GM19240 (cell line): Measurements from ENCODE around the gene TAF4.

Source experiments
- DNase-seq: peaks from one replicate; pipeline ENCODE4 v3.0.0; 2011; ENCODE audit warnings: low spot score; ENCODE audit not compliant: insufficient read length

The TAF4 gene

DNA sequence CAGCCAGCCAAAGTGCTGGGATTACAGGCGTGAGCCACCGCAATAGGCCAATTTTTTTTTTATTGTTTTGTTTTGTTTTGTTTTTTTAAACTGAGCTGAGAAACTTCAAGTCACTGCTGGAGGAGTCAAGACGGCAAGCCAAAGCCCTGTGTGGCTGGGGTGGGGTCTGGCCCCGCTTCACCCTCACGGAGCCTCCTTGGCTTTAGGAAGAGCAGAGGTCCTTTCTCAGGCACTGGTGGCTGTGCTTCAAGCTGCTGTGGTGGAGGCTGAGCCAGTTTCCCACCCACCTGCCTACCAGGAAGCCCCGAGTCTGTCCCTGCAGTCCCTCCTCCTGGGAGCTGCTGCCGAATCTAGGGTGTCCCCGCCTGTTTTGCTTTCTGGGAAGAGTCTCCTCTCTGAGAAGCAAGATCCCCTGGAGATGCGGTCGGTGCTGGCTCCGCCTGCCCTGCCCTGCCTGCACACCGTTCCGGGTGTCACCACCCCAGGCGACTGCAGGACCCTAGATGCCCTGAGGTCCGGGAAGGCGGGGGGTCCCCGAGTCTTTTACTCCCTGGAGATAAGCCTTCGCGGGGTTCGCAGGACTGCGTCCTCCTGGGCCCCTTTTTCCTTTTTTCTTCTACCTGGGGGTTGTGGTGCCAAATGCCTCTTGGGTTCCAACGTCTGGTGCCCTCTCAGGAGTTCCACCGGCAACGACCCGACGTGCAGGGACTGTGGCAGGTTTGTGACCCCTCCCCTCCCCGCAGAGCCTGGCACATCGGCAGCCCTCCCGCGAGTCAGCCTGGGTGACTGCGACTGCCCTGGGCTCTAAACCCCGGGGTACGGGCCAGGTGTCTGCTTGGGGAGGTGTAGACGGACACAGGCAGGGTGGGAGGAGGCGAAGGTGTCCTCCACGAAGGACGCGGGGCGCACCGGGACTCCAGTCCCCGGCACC is 100.7 kb downstream of the TAF4 start:
- DNase-seq, result no peak

DNA sequence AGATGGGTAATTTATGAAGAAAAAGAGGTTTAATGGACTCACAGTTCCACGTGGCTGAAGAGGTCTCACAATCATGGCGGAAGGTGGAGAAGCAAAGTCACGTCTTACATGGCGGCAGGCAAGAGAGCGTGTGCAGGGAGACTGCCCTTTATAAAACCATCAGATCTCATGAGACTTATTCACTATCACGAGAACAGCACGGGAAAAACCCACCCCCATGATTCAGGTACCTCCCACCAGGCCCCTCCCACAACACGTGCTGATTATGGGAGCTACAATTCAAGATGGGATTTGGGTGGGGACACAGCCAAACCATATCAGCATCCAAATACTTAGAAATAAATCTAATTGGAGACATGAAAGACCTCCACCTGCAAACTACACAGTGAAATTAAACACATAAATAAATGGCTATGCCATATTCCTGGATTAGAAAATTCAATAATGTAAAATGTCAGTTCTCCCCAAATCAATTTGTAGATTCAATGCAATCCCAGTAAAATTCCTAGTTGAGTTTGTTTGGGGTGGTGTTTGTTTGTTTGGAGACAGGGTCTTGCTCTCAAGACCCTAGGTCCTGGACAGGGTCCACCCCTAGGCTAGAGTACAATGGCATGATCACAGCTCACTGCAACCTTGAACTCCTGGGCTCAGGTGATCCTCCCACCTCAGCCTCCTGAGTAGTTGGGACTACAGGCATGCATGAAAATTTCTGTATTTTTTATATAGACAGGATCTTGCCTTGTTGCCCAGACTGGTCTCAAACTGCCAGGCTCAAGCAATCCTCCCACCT is 101.6 kb downstream of the TAF4 start:
- DNase-seq, result no peak

DNA sequence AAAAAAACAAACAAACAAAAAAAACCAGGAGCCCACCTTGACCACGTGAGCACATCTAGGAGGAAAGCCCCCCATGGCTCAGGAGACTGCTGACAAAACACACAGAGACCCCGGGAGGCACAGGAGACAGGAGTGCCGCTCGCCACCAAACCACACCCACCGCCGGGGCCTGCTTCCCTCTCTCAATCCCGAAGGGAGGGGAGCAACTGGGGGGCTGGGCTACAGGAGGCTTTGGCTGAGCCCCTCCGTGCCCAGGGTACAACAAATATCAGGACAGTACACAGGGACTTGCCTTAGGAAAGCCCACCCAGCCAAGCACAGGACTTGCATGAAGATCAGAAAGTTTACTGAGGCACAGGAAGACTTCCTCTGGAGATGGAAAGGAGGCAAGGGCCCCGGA is 102.5 kb downstream of the TAF4 start:
- DNase-seq, result no peak

DNA sequence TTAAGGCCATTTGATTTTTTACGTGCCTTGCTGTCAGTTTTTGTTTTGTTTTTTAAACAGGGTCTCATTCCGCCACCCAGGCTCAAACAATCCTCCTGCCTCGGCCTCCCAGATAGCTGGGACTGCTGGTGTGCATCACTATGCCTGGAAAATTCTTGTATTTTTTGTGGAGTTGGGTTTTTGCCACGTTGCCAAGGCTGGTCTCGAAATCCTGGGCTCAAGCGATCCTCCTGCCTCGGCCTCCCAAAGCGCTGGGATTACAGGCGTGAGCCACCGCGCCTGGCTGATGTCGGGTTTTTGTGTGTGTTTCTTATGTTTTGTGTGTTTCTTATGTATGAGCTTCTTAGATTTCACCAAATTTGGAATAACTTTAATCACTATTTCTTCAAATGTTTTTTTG is 104.8 kb downstream of the TAF4 start:
- DNase-seq, result no peak

DNA sequence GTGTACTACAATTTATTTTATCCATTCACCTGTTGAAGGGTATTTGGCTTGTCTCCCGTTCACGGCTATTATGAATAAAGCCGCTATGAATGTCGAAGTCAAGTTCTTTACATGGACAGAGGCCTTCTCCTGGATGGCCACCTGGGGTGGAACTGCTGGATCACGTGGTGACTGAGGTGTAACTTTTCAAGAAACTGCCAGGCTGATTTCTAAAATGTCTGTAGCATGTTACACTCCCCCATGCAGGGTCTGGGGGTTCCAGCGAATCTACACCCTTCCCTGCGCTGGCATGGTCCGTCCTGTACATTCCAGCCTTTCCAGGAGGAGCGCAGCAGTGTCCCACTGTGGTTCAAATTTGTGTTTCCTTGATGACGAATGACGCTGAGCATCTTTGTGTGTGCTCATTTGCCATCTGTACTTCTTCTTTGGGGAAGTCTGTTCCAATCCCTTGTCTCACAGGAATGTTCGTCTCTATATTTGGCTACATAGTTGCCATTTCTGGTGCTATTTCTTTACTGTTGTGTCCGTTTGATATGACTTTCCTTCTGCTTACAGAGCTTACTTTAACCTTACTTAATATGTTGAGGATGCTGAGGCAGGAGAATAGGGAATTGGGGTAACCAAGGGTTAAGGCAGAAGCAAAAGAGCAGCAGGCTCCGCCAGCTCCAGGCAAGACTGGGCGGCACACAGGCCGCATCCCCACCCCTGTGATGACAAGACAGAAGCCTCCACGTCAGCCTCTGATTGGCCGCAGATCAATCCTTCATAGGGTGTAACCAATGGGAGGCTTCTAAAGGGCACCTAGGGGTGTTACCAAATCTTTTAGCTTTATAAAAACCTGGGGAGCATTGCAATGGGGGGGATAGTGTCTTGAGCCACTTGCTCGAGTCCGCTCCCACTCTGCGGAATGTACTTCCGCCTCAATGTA is 106.6 kb downstream of the TAF4 start:
- no peak for DNase-seq

DNA sequence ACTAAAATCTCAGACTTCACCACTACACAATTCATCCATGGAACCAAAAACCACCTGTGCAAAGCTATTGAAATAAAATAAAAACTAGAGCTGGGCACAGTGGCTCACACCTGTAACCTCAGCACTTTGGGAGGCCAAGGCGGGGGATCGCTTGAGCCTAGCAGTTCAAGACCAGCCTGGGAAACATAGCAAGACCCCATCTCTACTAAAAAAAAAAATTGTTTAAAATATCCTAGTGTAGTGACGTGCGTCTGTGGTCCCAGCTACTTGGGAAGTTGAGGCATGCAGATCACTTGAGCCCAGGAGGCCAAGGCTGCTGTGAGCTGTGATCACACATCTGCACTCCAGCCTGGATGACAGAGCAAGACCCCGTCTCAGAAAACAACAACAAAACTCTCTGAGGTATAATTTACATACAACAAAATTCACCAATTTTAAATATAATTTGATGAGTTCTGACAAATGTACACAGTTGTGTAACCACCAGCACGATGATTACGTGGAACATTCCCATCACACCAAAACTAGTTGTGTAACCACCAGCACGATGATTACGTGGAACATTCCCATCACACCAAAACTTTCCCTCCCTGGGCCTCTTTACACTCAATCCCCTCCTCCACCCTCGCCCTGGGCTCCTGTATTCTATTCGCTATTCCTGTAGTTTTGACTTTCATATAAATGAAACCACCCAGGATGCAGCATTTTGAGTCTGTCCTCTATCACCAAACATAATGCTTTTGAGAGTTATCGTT is 107.5 kb downstream of the TAF4 start:
- no peak for DNase-seq

DNA sequence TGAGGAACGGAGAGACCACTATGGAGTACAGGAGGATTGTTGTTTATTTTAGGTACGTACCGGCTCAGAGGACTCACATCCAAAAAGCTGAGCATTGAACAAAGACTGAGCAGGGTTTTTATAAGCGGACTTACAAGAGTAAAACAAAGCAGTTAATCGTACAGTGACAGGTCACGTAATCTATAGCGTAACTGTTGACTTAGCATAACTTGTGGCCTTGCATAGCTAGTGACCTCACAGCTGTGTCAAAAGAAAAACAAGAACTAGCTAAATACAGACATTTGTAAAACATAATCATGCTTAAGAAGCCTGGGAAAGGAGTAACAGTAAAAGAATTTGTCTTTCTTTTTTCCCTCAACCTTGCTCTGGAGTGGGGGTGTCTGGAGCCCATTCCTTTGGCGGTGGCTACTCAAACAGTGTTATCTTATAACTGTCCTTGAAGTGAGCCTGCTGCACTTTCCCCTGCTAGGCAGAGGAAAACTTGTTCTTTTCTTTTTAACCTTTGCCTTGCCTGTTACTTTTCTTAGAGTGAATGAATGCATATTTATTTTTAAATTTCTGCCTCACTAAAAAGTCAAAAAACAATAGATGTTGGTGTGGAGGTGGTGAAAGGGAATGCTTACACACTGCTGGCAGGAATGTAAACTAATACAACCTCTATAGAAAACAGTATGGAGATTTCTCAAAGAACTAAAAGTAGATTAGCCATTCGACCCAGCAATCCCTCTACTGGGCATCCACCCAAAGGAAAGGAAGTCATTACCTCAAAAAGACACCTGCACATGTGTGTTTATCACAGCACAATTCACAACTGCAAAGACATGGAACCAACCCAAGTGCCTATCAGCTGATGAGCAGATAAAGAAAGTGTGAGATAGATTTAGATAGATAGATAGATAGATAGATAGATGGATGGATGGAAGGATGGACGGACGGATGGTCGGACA is 109.0 kb downstream of the TAF4 start:
- no peak for DNase-seq

DNA sequence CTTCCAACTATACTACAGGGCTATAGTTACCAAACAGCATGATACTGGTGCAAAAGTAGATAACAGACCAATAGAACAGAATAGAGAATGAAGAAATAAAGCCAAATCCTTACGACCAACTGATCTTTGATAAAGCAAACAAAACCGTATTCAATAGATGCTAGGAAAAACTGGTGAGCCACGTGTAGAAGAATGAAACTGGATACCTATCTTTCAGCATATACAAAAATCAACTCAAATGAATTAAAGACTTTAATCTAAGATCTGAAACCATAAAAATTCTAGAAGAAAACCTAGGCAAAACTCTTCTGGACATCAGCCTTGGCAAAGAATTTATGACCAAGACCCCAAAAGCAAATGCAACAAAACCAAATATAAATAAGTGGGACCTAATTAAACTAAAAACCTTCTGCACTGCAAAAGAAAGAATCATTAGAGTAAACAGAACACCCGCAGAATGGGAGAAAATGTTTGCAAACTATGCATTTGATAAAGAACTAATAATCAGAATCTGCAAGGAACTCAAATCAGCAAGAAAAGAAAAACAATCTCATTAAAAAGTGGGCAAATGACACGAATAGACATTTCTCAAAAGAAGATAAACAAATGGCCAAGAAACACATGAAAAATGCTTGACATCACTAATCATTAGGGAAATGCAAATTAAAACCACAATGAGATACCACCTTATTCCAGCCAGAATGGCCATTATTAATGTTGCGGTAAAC is 109.8 kb downstream of the TAF4 start:
- no peak for DNase-seq

DNA sequence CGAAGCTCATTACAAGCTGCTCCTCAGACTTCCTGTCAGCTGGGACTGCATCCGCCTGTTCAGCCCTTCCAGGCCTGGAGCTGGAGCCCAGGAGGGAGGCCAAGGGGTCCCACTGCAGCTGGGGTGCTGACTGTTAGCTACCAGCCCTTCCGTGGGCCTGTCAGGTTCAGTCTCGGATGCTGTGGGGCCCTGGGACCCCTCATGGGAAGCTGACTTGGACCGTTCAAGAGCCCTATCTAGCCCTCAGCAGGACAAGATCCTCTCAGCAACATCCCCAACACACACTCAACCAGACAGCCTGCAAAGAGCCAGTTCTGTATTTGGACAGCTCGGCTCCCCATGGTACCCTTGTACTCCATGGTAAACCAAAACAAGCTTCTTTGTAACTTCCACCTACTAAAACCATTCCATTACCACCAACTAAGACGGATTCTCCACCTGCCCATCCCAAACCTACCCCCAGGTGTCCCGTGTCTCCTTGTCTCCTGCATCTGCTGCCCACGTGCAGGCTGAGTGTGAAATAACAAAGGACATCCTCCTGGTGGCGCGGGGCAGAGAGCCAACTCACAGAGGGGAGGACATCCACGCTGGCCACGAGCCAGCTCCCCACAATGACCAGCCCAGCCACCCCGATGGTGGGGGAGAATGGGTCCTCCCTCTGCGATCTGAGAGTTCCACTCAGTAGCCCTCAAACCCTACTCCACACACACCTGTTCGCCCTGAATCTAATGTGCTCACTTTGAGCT is 111.2 kb downstream of the TAF4 start:
- no peak for DNase-seq

DNA sequence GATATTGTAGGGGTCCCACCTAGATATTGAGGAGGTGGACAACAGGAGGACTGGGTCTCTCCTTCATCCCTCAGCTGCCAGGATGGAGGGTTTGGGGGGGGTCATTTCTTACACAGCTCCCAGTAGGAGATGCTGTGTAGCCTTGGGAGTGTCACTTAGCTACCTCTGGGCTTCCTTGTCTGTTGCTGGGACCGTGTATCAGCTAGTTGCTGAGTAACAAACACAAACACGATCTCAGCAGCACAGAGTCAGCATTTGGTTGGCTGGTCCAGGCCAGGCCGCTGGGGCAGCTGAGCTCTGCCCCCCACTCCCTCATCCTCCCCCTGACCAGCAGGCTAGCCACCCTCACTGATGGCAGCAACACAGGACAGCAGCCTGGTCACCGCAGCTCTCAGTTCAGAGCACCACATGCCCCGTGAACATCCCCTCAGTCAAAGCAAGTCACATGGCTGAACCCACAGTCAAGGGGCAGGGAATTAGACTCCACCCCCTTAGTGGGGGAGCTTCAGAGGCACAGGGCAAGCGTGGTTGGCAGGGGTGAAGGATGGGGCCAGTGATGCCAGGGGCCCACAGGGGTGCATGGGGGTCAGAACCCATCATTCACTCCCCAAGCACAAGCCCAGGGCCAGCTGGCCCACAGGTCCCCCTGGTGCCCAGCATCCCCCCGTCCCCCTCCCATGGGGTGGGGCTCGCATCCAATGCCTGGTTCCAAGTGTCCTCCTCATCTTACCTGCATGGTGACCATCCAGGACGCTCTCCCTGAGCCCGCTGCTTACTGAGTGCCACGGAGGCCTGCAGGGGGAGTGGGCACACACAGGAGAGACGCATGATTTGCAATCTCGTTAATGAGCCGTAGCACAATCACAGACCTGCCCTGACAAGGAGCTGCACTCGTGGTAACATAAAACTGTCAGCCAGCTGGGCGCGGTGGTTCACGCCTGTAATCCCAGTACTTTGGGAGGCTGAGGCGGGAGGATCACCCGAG is 112.4 kb downstream of the TAF4 start:
- no peak for DNase-seq

DNA sequence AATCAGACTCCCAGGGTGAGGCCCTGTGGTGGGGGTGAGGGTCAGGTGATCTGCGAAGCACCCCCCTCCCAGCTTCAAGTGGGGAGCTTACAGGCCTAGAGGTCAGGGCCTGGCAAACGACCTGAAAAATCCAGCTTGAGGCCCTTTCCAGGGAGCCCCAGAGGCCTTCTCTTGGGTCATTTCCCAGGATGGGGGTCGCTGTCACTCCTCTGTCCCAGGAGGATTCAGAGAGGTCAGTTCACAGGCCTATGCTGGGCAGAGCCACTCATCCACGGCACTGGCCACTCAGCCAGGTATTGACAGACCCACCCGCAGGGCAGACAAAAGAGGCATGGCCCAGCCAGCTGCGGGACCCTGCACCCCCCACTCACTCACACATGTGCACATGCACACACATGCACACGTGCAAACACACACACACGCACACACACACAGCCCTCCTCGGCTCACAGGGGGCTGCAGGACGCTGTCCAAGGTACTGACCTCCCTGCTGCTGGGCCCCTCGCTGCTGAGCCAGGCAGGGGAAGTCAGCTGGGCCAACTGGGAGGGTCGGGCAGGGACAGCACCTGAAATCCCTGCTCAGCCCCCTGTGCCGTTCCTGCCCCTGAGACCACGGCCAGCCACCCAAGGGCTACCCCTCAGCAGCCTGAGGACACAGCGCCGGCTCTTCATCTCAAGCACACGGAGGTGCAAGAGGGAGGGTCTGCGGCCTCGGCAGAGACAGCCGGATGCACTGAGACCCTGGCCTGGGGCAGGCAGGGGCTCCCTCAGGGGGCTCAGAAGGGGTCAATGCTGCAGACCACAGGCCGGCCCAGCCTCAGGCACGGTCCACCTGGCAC is 113.8 kb downstream of the TAF4 start:
- no peak for DNase-seq

DNA sequence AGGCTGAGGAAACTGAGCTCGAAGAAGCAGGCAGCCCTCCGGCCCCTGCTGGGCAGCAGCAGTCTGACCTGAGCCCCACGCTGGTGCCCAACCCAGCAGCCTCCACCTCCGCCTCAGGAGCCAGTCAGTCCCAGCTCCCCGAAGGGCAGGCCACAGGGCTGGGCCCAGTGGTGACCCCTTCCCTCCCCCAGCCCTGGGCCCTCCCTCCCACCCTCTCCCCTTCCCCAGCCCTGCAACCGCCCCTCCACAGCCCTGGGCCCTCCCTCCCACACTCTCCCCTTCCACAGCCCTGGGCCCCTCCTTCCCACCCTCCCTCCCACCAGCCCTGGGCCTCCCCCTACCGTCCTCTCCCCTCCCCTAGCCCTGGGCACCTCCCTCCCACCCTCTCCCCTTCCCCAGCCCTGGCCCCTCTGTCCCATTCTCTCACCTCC is 115.0 kb downstream of the TAF4 start:
- DNase-seq, result no peak

DNA sequence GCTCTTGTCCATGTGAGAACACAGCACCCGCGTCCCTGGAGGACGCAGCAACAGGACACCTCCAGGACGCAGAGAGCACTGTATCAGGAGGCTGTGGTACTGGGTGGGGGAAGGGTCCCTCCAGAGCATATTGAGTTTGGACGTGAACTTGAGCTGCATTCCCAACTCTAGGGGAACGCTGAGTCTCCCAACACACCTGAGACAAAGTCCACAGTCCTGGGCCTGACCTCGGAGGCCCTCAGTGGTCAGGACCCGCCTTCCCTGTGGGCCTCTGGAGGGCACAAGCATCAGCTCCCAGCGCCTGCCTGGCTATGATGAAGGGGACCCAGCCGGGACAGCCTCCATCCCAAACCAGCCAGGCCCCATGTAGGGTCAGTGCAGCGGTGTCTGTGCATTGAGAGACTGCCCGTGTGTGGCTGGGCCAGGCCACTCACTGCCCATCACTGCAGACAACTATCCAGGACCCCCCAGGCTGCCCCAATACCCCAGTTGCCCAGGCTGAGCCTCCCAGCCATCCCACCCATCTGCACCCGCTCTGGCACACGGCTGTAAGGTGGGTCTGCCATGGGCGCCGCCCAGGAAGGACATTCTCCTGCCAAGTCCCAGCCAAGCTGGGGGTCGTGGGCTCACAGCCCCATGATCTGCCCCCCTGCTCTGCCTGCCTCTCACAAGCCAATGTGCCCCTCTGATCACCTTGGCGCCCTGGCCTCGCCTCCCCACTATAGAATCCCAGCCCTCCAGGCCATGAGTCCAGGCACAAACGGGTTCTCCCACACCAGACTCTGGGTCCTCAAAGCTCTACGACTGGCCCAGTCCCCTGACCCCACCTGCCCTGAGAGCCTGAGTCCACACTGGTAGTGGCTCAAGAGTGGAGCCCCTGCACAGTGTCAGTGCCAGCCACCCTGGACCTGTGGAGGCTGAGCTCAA is 115.7 kb downstream of the TAF4 start:
- no peak for DNase-seq

DNA sequence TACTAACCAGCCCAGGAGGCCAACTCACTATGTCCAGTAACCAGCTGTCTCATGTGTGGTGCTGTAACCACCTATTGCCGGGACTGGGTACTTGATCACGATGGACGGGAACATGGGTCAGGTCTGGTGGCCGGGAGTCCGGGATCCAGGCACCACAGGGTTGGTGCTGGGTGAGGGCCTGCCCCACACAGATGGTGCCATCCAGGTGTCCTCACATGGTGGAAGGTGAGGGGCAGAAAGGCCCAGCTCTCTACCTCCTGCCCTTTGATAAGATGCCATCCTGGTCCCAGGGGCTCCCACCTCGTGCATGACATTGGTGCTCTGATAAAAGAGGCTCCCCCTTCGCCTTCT is 116.3 kb downstream of the TAF4 start:
- no peak for DNase-seq
